Activated CD4-positive, alpha-beta T cell treated with anti-CD3 and anti-CD28 coated beads for 4 hours (primary cell): ENCODE results near the gene KRCC1.
"Not testable (repeated sequence)": the region's sequence is repeated elsewhere in the genome, so short reads cannot be mapped to it uniquely, and the experiment has no call there.

ENCODE experiments used
- DNase-seq, 2 donors: peaks; one replicate each; pipeline ENCODE4 v3.0.0-alpha.2; 2020

The KRCC1 gene

DNA sequence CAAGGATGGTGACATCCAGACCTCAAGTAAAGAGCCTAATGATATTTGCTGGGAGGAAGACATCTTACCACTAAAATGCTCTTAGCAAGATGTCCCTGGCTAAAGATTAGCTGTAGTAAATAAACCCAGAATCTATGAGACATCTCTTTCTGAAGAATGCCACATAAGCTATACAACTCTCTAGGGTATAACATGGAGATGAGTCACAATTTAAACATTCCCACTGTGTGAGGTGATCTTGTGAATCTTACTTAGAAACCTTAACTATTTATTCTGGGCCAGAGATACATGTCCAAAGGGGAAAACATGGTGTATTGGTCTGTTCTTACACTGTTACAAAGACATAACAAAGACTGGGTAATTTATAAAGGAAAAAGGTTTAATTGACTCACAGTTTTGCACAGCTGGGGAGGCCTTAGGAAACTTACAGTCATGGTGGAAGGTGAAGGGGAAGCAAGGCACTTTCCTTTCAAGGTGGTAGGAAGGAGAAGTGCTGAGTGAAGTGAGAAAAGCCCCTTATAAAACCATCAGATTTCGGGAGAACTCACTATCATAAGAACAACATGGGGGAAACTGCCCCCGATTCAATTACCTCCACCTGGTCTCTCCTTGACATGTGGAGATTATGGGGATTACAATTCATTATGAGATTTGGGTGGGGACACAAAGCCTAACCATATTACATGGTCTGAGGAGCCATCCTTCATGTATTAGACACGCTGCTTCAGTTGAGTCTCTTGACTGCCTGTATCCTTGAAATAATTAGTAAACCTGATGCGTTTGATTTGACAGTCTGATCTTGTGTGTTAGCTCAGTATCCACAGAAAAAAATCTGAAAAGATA is 17.1 kb downstream of the KRCC1 start:
- DNase-seq = no peak

DNA sequence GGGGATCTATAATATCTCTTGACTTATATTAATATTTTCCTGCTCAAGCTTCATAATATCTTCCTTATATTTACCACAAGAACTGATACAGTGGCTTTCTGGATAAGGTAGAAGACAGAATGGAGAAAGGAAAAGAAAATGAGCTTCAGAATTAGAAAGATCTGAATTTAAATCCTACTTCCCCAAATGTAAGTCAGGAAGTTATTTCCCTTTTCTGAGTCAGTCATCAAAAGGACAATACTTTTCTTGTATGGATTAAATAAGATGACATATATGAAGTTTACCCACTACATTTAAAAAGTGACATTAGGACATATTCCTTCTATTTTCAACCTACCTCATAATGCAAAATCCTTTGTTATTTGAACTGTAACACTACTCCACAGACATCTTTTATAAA is 19.0 kb downstream of the KRCC1 start:
- no peak for DNase-seq

DNA sequence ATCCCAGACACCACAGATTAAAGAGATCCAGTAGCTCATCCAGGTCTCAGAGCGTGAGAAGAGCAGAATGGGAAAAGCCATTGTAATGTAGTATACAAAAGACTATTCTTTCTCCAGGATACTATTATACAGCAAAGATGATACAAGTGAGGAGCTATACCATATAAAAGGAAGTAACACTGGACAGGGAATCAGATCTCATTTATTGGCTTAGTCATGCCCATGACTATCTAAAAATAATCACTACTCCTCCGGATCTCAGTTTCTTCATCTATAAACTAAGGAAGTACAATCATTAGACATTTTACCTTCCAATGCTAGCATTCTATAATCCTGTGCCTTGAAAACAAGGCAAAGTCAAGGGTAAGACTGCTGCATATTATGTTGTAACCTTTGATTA is 19.4 kb downstream of the KRCC1 start:
- no peak for DNase-seq

DNA sequence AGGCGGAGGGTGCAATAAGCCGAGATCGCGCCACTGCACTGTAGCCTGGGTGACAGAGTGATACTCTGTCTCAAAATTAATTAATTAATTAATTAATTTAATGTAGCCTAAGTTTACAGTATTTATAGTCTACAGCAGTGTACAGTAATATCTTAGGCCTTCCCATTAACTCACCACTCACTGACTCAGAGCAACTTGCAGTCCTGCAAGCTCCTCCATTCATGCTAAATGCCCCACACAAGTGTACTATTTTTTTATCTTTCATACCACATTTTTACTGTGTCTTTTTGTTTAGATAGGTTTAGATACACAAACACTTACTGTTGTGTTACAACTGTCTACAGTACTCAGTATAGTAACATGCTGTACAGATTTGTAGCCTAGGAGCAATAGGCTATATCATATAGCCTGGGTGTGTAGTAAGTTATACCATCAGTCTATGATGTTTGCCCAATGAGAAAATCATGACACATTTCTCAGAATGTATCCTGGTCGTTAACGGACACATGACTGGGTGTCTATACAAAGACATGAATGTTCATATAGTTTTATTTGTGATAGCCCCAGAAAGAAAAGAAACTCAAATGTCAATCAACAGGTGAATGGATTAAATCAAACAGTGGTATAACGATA is 23.4 kb downstream of the KRCC1 start:
- no peak for DNase-seq

DNA sequence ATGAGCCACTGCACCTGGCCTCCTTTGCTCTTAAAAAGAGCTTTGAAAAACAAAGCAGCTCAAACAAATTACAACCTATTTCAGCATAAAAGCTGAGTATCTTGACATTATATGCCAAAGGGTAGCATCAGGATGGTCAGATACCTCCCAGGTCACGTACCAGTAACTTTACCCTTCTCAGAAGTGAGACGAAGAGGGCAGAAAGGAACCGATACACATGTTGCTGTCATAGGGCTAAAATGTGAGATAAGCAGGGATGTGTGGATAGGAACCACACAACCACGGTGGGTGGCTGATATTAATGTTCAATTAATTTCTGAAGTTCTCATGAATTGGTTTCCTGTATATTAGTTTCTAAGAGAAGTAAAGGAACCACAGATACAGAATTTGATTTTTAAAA is 26.7 kb downstream of the KRCC1 start:
- DNase-seq = no peak

DNA sequence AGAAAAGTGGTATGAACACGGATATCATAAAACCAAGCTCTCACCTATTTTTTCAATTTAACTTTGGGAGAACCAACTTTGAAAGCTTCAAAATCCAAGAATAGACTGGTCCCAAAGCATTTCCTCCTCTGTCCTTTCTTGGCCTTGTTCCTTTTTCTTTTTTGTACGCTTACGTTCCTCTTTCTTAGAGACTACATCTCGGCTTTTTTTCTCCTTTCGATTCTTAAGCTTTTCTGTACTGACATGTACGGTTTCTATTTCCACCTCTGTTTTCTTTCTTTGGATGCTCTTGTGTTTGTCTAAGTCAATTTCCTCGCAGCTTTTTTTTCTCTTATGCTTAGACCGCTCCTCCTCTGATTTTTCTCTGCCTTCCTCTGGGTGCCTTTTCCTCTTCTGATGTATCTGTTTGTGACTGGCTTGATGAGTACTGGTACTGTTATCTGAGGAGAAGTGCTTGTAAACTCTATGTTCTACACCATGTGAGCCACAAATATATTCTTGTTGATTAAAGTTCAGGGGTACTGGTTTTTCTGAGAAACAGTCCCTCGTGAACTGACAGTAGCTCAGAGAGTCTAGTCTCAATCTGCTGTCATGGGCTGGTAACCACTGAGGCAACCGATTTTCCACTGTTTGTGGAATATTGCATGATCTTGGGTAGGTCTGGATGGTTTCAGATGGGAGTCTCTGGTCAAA is 27.7 kb downstream of the KRCC1 start:
- DNase-seq = no peak

DNA sequence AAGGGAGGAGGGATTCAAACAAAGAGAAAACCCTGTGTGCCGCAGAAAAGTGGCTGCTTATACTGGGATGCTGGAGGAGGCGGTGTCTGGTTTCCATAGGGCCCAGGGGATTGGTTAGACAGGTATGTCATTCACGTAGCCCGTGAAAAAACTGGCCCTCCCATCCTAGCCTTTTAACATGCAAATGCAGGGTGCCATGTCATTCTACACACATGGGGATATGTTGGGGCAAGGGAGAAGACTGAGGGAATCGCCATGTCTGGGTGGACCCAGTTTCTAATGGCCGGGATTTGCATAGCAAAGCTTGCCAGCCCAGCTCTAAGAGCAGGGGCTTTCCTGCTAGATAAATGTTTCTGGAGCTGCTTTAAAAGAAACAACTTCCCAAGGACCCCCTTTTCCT is 31.1 kb downstream of the KRCC1 start:
- DNase-seq = no peak

DNA sequence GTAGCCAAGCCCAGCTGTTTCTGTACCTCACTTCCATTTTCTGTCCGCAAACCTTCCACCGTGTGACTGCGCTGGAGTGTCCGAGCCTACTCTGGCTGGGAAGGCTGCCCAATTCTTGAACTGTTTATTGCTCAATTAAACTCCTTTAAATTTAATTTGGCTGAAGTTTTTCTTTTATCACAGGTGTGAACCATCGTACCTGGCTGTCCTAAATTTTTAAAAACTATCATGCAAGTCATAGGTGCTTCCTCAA is 33.0 kb downstream of the KRCC1 start:
- DNase-seq = no peak

DNA sequence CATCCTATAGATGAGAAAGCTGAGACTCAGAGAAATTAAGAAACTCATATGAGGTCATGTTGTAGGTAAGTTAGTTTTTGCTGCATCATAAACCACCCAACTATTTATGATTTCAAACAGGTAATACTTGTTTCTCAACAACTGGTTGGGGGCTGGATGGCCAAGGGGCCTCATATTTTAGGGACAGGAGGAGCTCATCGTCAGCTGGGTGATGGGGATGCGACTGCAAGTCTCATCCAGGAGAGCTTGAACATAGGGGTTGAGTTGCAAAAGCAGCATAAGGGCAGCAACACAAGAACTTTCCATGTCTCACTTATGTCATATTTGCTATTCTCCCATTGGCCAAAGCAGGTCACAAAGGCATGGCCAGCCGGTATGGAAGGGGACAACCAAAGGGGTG is 35.6 kb downstream of the KRCC1 start:
- no peak for DNase-seq

DNA sequence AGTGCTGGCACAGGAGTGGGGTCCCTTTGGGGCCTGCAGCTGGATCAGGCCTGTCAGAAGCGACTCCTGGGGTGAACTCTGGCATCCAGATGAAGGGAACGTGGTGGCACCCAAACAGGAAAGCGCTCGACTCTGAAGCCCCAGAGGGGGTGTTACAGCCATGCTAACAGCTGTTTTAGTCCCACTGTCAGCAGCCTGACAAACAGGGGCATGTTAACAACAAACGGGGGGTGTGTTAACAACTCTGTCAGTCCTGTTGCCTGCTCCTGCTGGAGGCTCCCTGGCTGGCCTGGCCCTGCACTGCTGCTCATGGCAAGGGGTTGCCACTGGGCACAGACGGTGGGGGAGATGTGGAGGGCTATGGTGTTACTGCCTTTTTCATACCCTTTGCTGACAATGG is 36.7 kb downstream of the KRCC1 start:
- DNase-seq = no peak

DNA sequence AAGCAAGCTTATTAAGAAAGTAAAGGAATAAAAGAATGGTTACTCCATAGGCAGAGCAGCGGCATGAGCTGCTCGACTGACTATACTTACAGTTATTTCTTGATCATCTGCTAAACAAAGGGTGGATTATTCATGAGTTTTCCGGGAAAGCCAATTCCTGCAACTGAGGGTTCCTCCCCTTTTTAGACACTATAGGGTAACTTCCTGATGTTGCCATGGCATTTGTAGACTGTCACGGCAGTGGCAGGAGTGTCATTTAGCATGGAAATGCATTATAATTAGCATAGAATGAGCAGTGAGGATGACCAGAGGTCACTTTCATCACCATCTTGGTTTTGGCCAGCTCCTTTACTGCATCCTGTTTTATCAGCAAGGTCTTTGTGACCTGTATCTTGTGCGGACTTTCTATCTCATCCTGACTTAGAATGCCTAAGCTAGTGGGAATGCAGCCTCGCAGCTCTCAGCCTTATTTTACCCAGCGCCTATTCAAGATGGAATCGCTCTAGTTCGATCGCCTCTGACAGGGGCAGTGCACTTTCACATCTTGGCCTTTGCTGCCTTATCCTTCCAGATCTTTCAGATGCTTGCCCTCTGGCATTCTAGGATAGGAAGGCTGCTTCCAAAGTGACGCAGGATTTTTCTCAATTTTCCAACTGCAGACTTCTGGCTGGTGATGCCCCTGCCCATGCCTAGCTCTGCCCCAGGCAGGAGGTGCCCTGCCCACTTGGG is 37.3 kb downstream of the KRCC1 start:
- DNase-seq = not testable (repeated sequence)

DNA sequence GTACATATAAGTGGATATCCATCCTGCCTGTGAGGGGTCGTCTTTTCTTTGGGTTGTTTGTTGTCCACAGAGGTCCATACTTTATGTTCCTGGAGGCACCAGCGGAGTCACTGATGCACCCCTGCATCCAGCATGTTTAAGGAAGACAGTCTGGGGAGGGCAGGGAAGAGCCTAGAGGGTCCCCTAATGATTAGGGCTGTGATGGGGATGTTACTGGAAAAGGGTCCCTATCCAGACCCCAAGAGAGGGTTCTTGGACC is 37.9 kb downstream of the KRCC1 start:
- not testable (repeated sequence) for DNase-seq

DNA sequence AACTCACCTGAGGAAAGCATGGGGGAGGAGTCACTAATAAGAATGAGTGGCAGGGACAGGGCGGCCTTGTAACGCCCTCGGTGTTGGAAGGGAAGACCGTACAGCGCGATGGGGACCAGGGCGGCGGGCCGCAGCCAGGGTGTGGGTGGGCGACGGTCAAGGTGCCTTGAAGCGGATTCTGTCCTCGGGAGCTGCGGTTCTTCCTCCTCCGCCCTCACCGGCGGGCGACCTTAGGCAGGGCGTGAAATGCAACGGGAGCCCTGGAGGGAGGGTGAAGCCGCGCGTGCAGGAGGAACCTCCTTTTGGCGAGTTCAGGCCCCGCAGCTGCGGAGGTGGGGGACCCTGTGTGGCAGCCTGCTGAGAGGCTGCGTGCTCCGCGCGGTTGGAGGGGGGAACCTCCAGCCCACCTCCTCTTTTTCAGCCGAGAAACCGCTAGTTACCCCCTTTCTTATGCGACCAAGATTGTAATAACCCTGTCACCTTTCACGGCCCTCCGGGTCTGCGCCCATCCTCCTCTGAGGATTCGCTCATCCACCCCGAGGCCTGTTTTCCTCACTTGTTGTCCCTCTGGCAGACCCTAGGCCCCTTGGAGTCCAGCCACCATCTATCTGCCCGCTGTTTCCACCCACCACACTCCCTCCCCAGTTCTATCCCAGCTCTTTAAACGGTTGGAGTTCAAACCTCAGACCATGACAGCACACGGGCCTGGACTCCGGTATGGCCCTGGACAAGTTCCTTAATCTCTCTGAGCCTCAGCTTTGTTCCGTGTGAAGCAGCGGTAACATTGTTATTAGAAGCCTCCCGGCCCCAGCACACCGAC is 38.4 kb downstream of the KRCC1 start:
- DNase-seq = no peak

DNA sequence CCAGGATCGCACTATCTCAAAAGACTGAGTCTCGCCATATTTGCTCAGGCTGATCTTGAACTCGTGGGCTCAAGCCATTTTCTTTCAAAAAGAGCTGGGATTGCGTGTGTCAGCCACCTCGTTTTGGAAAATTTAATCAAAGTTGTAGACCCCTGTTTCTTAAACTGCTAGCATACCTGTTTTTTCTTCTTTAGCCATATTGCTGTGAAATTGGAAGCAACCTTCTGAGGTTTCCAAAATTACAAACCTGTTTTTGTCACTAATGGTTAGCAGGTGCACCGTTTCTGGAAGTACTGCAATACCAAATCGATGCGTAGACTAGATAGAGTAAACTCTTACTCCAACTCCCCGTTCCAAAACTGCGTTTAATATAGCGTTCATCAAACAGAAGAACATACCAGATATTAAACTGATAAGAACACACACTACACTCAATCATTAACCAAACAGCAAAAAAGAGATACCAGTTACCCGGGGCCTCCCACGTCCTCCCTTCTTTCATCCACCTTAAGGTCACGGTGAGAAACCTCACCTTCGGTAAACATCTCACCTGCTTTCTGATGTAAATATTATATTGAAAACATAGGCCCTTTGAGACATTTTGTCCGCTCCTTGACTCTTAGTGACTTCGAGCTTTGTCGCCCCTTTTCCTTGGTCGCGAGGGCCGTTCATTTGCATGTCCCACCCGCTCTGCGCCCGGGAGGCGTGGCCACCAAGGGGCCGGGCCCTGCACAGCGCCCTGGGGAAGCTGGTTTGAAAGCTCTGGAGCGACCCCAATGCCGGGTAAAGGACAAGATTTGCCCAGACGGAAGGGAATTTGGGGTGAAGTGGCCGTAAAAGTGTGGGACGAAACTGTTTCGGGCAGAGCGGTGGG is 39.3 kb downstream of the KRCC1 start, which contains the start of gene RNU2-63P:
Gene RNU2-63P (minus strand): TSS at position 462 of the 874 bp plus-strand sequence.
- peak; percentile 74 to 77 for DNase-seq

DNA sequence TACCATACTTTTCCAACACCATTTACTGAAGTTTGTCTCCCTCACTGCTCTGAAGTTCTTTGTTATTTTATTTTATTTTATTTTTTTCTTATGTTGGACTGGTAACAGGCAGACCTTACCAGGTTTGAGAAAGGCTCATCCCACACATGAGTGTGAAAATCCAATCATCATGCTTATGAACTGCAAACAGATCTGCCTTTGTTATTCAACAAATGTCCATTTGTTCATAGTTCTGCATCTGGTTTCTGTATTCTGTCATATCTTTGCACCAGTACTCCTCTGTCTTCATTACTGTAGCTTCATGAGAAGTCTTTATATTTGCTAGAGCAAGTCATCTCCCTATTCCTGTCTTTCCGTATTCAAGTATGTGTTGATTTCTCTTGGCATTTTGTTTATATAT is 44.6 kb downstream of the KRCC1 start:
- no peak for DNase-seq

DNA sequence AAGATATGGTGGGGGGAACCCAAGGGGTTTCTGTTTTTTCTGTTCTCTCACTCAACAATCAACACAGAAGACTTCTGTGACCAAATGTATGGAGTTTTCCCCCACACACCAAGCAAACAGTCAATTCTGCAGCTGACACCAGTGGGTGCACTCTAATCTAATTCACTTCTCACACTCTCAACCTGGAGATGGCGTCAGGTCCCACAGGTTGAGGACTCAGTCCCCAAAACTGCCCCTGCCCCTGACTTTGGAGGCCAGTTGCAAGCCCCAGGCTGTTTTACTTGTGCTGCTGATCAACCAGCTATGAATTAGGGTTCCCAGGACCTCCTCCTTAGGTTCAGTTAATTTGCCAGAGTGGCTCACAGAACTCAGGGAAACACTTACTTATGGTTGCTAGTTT is 45.4 kb downstream of the KRCC1 start:
- no peak for DNase-seq

DNA sequence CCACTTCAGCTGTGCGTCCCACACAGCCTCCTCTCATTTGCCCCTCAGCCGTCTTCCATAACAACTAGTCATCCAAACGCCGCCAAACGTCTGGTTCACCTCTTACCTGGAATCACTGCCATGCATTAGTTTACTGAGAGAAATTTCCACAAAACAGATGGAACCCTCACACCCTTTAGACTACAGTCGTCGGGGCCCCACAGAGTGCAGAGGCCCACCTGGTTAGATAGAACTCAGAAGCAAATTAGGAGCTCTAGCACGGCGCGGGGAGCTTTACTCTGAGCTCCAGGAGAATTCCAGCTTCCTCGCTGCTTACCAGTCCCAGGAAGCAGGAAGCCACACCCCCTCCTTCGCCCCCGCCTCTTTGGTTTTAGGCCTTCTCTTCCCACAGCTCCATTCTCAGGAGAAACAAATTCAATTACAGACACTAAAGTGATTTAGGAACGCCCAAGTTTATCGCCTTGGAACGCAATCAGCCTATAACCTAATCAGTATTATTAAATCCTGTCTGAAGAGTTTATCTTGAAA is 48.6 kb downstream of the KRCC1 start:
- DNase-seq = no peak

DNA sequence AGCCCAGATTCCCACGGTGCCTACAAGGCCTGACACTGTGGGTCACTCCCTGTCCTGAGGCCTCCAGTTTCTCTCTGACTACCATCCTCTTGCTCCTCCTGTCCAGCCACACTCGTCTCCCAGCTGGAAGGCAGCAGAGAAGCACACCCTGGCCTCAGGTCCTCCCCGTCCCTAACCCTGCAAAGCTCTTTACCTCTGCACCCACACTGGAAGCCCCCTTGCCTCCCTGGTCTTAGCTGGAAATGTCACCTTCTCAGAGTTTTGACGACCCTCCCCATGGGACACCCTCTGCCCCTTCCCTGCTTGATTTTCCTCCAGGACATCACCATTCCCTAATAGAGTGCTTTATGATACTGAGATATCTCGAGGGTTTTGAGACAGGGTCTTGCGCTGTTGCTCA is 49.8 kb downstream of the KRCC1 start:
- no peak for DNase-seq

DNA sequence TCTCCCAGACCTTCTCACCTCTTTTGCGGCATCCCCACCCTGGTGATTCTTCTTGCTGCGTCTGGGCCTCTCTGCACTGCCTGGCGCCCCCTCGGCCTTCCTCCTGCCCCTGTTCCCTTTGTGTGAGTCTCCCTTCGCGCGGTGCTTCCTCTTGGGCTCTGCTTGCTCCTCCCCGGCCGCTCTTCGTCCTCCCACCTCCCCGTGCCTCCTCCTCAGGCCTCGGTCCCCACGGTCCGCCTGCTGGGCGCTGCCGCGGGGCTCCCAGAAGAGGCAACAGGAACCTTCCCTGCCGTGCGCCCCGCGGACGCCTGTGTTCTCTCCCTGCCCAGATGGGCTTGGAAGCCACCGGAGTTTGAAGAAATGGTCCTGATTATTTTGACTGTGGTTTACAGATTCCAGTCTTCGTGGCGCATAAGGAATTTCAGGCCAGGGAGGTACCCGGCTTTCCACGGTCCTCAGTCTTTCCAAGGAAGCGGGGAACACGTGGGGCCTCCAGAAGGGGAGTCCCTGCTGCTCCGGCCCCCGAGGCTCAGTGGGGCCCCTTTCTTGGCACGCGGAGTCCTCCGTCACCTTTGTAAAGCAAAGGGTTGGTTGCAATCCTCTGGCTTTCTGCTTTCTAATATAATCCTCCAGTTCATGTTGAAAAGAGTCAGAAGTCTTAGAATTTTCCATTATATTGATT is 52.4 kb downstream of the KRCC1 start:
- DNase-seq = no peak

DNA sequence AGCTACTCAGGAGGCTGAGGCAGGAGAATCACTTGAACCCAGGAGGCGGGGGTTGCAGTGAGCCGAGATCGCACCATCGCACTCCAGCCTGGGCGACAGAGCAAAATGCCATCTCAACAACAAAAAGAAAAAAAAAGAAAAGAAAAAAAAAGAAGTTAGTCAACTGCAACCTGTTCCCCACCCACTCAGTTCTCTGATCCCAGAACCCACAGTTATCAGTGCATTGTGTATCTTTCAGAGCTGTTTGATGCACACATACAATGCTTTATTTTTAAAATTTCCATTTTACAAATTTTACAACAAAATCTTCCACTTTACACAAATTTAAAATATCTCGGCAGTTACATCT is 53.2 kb downstream of the KRCC1 start:
- no peak for DNase-seq

DNA sequence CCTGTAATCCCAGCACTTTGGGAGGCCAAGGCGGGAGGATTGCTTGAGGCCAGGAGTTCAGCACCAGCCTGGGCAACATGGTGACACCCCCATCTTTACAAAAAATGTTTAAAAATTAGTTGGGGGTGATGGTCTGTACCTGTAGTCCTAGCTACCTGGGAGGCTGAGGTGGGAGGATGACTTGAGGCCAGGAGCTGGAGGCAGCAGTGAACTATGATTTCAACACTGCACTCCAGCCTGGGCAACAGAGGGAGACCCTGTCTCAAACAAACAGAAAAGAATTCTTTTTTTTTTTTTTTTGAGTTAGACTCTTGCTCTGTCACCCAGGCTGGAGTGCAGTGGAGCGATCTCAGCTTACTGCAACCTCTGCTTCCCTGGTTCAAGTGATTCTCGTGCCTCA is 55.1 kb downstream of the KRCC1 start:
- DNase-seq = not testable (repeated sequence)
